GM12878 (cell line): ENCODE results near the gene ATF7IP. TPM values are rescaled to one million over a fixed set of nuclear protein-coding genes. Genes with fewer than 3 reads are reported as not detected.

Experiments
- ATAC-seq: fragments of 200-7000 bp; cut with Tn5 transposase; 3 replicates; pipeline ENCODE4 v1.9.1; 2020; ENCODE audit warnings: mild to moderate bottlenecking, moderate library complexity
- BruUV-seq: library from RNA; stranded (reverse); fragments of 400-500 nt; replicated peaks from 2 replicates; lab custom pipeline; 2021; lab: Mats Ljungman, UMichigan
- CTCF ChIA-PET: fragments of 300-600 bp; sonication (Branson Sonifier 250); formaldehyde crosslinking; extraction: SDS; loops from one replicate; lab custom pipeline; 2021; ENCODE audit warnings: inconsistent platforms; lab: Yijun Ruan, JAX
- POLR2A ChIA-PET: fragments of 350-600 bp; formaldehyde crosslinking; extraction: SDS; loops from one replicate; lab custom pipeline; 2021; ENCODE audit warnings: inconsistent platforms; lab: Charles Lee
- RAD21 ChIA-PET: fragments of 300-600 bp; sonication (Branson Sonifier 250); formaldehyde crosslinking; loops from one replicate; lab custom pipeline; 2023; ENCODE audit warnings: antibody characterized with exemption; ENCODE audit not compliant: unreplicated experiment; lab: Charles Lee
- SMC1A ChIA-PET: fragments of 300-600 bp; sonication (Branson Sonifier 250); formaldehyde crosslinking; loops from one replicate; lab custom pipeline; 2023; ENCODE audit not compliant: unreplicated experiment, uncharacterized antibody; lab: Charles Lee
- DNase-seq: peaks from one replicate; pipeline ENCODE4 v3.0.0-alpha.2; 2011; ENCODE audit warnings: low read depth, low spot score
- FAIRE-seq: peaks from 3 replicates; lab custom pipeline; 2011; peaks lifted over from hg19 to GRCh38; lab: Jason Lieb, UNC
- H2AFZ ChIP-seq: 2 replicates; pipeline ENCODE4 v1.6.0; 2011; ENCODE audit warnings: low read depth, low read length, control low read depth; ENCODE audit not compliant: control insufficient read depth
- H3K27ac ChIP-seq: 2 replicates; pipeline ENCODE4 v1.5.1; 2011; ENCODE audit warnings: control low read depth; ENCODE audit not compliant: control insufficient read depth, insufficient read depth
- H3K27me3 ChIP-seq, 2 experiments: replicated peaks in 1 of 2; 2 replicates each; pipeline versions ENCODE4 v1.6.0 to v1.6.1; 2011; ENCODE audit warnings: low read length in 1 of 2; ENCODE audit not compliant: control insufficient read depth in 2 of 2, insufficient read depth in 2 of 2
- H3K36me3 ChIP-seq, 2 experiments: 2 replicates each; pipeline ENCODE4 v1.5.1; 2011; ENCODE audit warnings: low read length in 1 of 2; ENCODE audit not compliant: control insufficient read depth in 2 of 2, insufficient read depth in 2 of 2
- H3K4me1 ChIP-seq: 2 replicates; pipeline ENCODE4 v1.6.1; 2011; ENCODE audit warnings: mild to moderate bottlenecking, low read length, moderate library complexity, mixed read lengths; ENCODE audit not compliant: control insufficient read depth, insufficient read depth
- H3K4me2 ChIP-seq: 2 replicates; pipeline ENCODE4 v1.6.0; 2011; ENCODE audit warnings: control low read depth; ENCODE audit not compliant: control insufficient read depth, insufficient read depth
- H3K4me3 ChIP-seq: fragments of 200-600 bp; sonication (generic); 2 replicates; pipeline ENCODE4 v1.5.1; 2016
- H3K79me2 ChIP-seq: 2 replicates; pipeline ENCODE4 v1.6.0; 2011; ENCODE audit warnings: low read length; ENCODE audit not compliant: control insufficient read depth, insufficient read depth
- H3K9ac ChIP-seq: 2 replicates; pipeline ENCODE4 v1.8.0; 2011; ENCODE audit warnings: low read length, control low read depth, mixed read lengths; ENCODE audit not compliant: control insufficient read depth, insufficient read depth
- H3K9me3 ChIP-seq: replicated peaks from 3 replicates; pipeline ENCODE4 v1.5.1; 2011; ENCODE audit warnings: mild to moderate bottlenecking, low read length; ENCODE audit not compliant: control insufficient read depth, insufficient read depth
- H4K20me1 ChIP-seq: 2 replicates; pipeline ENCODE4 v1.6.0; 2011; ENCODE audit not compliant: control insufficient read depth, insufficient read depth
- BHLHE40 ChIP-seq, 2 experiments: fragments of 450-650 bp in 1 of 2; IDR thresholded peaks; 2 replicates each; pipeline ENCODE4 v1.6.1; 2011 to 2017; ENCODE audit warnings: low read depth in 2 of 2, borderline replicate concordance in 1 of 2, improper control_type of control experiment in 1 of 2, low read length in 1 of 2, mild to moderate bottlenecking in 1 of 2
- CHD2 ChIP-seq: IDR thresholded peaks from 2 replicates; pipeline ENCODE4 v1.6.1; 2011; ENCODE audit warnings: low read depth, low read length, improper control_type of control experiment, borderline replicate concordance
- CREB1 ChIP-seq: IDR thresholded peaks from 2 replicates; pipeline ENCODE4 v1.6.1; 2012; ENCODE audit warnings: low read depth, mild to moderate bottlenecking, inconsistent platforms
- DPF2 ChIP-seq: fragments of 450-650 bp; IDR thresholded peaks from 2 replicates; pipeline ENCODE4 v1.6.1; 2017; ENCODE audit warnings: mild to moderate bottlenecking
- ETV6 ChIP-seq, 2 experiments: fragments of 450-650 bp in 1 of 2; IDR thresholded peaks in 1 of 2; conservative IDR thresholded peaks in 1 of 2; 2 replicates each; pipeline ENCODE4 v1.6.1; 2014; ENCODE audit warnings: antibody characterized with exemption in 1 of 2, borderline replicate concordance in 1 of 2, low read depth in 1 of 2, mild to moderate bottlenecking in 1 of 2, moderate library complexity in 1 of 2
- IKZF1 ChIP-seq: fragments of 450-650 bp; conservative IDR thresholded peaks from 2 replicates; pipeline ENCODE4 v1.6.1; 2017; ENCODE audit warnings: antibody characterized with exemption, mild to moderate bottlenecking
- JUNB ChIP-seq: IDR thresholded peaks from 2 replicates; pipeline ENCODE4 v1.6.1; 2016; ENCODE audit warnings: antibody characterized with exemption, mild to moderate bottlenecking
- MXI1 ChIP-seq: fragments of 150-350 bp; IDR thresholded peaks from 2 replicates; pipeline ENCODE4 v1.6.1; 2011; ENCODE audit warnings: low read depth, mild to moderate bottlenecking, inconsistent platforms, low read length, improper control_type of control experiment
- NFXL1 ChIP-seq: fragments of 450-650 bp; IDR thresholded peaks from 2 replicates; pipeline ENCODE4 v1.6.1; 2017; ENCODE audit warnings: antibody characterized with exemption, mild to moderate bottlenecking, borderline replicate concordance
- NFYA ChIP-seq: IDR thresholded peaks from 2 replicates; pipeline ENCODE4 v1.6.1; 2011; ENCODE audit warnings: low read depth, mild to moderate bottlenecking, low read length, improper control_type of control experiment, borderline replicate concordance
- NR2C1 ChIP-seq: fragments of 450-650 bp; IDR thresholded peaks from 2 replicates; pipeline ENCODE4 v1.6.1; 2017; ENCODE audit warnings: antibody characterized with exemption, mild to moderate bottlenecking, moderate library complexity
- PAX5 ChIP-seq: IDR thresholded peaks from 2 replicates; pipeline ENCODE4 v1.6.1; 2011; ENCODE audit warnings: low read depth, low read length, borderline replicate concordance
- SMAD1 ChIP-seq: fragments of 450-650 bp; IDR thresholded peaks from 2 replicates; pipeline ENCODE4 v1.6.1; 2018; ENCODE audit warnings: mild to moderate bottlenecking, low read depth; ENCODE audit not compliant: partially characterized antibody
- SUPT20H ChIP-seq: IDR thresholded peaks from 2 replicates; pipeline ENCODE4 v1.6.1; 2011; ENCODE audit warnings: low read depth, mild to moderate bottlenecking, low read length, moderate library complexity, borderline replicate concordance; ENCODE audit not compliant: control insufficient read depth
- WGBS: methylation state at CpG from one replicate; pipeline ENCODE4 v1.1.6; 2016; ENCODE audit warnings: low lambda C conversion rate; ENCODE audit not compliant: insufficient replicate concordance, insufficient coverage; ENCODE audit errors: missing lambda C conversion rate; 5-methylcytosine and 5-hydroxymethylcytosine counted together
- in situ Hi-C: fragments of 300-500 bp; cut with MboI; formaldehyde crosslinking; loops from 9 replicates; pipeline ENCODE4 v1.14.3; 2018; ENCODE audit warnings: mixed read lengths
- intact Hi-C: fragments of 100-400 bp; cut with micrococcal nuclease; formaldehyde crosslinking; loops from one replicate; pipeline ENCODE4 v1.14.2; 2022; ENCODE audit not compliant: unreplicated experiment
- polyA plus RNA-seq, 11 experiments: library from polyadenylated mRNA; depleted of rRNA in 4 of 11; unstranded in 6 of 11; stranded (reverse) in 5 of 11; fragments of >200 nt; fragmentation: Nextera tagmentation in 4 of 11; fragmentation: Illumina TruSeq in 1 of 11; extraction: Ambion mirVana in 4 of 11; extraction: Trizol in 1 of 11; gene quantifications; 1 replicate in 1 of 11; 2 replicates in 10 of 11; pipeline versions ENCODE4 v1.2.1 to v1.2.3, GENCODE V29; 2011 to 2016; ENCODE audit warnings: inconsistent platforms in 2 of 11, missing spikeins in 2 of 11, low read depth in 1 of 11
- total RNA-seq, 4 experiments: library from RNA; depleted of rRNA in 3 of 4; stranded (reverse); fragments of >200 nt in 3 of 4; fragmentation: Illumina TruSeq in 1 of 4; extraction: Trizol in 1 of 4; gene quantifications; 2 replicates each; pipeline versions ENCODE4 v1.2.1 to v1.2.3, GENCODE V29; 2013 to 2021
- TF ChIP-seq, protein P1 (sequence below): fragments of 450-650 bp; IDR thresholded peaks from 2 replicates; pipeline ENCODE4 v1.6.1; 2017; ENCODE audit warnings: mild to moderate bottlenecking, low read depth, inconsistent platforms; ENCODE audit not compliant: poor library complexity, severe bottlenecking
- TF ChIP-seq, protein P2 (sequence below): IDR thresholded peaks from 2 replicates; pipeline ENCODE4 v1.6.1; 2012; ENCODE audit warnings: low read depth, low read length, improper control_type of control experiment
- TF ChIP-seq, protein P3 (sequence below): IDR thresholded peaks from 2 replicates; pipeline ENCODE4 v1.6.1; 2012; ENCODE audit warnings: low read depth, low read length, improper control_type of control experiment

Gene ATF7IP
- total and polyA plus RNA-seq, 10 of the 15 experiments (the other 5 are each of a cell fraction or from before 2014, with no cell fraction given), result 6.2 to 66.6 (median 29.3) TPM

DNA sequence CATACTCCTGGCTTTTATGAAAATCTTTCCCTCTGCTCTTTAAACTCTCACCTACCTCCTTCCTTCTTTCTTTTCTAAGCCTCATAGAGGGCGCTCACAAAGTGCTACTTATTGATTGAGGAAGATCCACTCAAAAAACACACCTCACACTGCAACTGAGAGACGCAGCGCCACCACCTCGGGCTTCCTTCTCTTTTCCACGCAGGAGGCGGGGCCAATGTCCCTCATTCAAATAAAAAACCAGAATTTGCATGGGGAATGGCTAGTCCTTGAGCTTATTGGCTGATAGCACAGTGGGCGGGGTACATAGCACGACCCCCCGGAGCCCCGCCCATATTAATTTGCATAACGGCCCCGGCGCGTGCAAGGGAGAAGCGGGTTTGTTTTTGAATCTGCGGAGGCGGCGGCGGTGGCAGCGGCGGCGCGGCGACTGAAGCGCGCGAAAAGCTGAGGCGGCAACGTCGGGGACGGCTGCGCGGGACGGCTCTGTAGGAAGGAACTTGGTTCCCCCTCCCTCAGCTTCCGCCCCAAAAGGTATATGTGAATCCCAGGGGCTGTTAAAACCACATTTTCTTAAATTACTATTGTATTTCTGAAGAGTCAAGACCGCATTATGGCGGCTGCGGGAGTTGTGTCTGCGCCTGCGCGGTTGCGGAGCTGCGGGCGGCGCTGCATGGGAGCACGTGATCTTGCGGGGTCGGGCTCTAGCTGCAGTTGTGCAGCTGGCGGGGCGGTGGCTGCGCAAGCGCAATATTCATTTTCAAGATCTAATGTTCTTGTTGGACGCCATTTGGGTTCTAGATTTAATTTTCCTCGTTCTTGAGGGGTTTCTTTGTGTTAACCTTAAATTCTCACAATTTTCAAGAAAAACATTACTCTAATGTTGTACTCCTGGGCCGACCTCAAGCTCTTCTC is at the start of gene ATF7IP (continued):
- TF ChIP-seq SMAD1 (peak; percentile 32), DPF2 (peak; percentile 77)

DNA sequence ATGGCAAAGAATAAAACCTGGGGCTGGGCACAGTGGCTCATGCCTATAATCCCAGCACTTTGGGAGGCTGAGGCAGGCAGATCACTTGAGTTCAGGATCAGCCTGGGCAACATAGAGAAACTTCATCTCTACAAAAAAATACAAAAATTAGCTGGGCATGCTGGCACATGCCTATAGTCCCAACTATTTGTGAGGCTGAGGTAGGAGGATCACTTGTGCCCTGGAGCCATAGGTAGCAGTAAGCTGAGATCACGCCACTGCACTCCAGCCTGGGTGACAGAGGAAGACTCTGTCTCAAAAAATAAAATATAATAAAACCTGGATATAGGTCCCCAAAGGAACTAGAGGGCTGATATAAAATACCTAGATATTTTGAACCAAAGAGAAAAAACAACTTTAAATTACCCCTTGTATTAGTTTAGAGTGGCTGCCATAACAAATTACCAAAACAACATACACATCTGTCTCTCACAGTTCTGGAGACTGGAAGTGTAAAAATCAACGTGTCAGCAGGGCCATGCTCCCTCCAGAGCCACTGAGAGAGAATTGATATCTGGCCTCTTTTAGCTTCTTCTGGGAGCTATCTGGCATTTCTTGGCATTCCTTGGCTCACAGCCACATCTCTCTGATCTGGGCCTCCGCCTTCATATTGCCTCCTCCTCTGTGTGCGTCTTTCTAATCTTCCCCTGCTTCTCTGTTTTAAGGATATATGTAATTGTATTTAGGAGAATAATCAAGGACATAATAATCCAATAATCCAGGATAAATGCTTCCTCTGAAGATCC is 47.9 kb upstream of the ATF7IP start:
- ChIA-PET CTCF (no interaction called here), SMC1A (interaction anchor here (0.9 to 1.5 kb wide), 2 partner anchors 30 to 65 kb away, joined by 3 read pairs; no protein-coding TSS in a partner anchor), POLR2A (no interaction called here), RAD21 (no interaction called here)
- no peaks in the 10 kb centered on the region for H3K4me1 ChIP-seq
- intact Hi-C loops, result no loop called here
- H3K9ac ChIP-seq, result no peak overlapping the region
- no peak overlapping the region for H3K27ac ChIP-seq
- no peak for FAIRE-seq
- H2AFZ ChIP-seq, result no peak overlapping the region
- peaks cover 3% of the 10 kb centered on the region; the same call in 2 of the 3 replicates for H3K9me3 ChIP-seq
- ATAC-seq, result no peak
- H3K4me3 ChIP-seq, result no peak overlapping the region
- 59% methylated on average over 4 of the region's 4 CpGs for WGBS
- H3K27me3 ChIP-seq, result no peaks in the 10 kb centered on the region
- H3K36me3 ChIP-seq, result no peaks in the 10 kb centered on the region
- no peak overlapping the region for H3K4me2 ChIP-seq
- H3K79me2 ChIP-seq, result no peaks in the 10 kb centered on the region
- no peak for DNase-seq
- H4K20me1 ChIP-seq, result no peaks in the 10 kb centered on the region
- no TSS peak for BruUV-seq
- in situ Hi-C loops, result no loop called here
- no peak for TF ChIP-seq SMAD1
- TF ChIP-seq, protein P1, sequence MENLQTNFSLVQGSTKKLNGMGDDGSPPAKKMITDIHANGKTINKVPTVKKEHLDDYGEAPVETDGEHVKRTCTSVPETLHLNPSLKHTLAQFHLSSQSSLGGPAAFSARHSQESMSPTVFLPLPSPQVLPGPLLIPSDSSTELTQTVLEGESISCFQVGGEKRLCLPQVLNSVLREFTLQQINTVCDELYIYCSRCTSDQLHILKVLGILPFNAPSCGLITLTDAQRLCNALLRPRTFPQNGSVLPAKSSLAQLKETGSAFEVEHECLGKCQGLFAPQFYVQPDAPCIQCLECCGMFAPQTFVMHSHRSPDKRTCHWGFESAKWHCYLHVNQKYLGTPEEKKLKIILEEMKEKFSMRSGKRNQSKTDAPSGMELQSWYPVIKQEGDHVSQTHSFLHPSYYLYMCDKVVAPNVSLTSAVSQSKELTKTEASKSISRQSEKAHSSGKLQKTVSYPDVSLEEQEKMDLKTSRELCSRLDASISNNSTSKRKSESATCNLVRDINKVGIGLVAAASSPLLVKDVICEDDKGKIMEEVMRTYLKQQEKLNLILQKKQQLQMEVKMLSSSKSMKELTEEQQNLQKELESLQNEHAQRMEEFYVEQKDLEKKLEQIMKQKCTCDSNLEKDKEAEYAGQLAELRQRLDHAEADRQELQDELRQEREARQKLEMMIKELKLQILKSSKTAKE, result no peak
- no peak for TF ChIP-seq PAX5
- no peak for TF ChIP-seq NFYA
- TF ChIP-seq JUNB, result no peak
- no peak for TF ChIP-seq NFXL1
- TF ChIP-seq IKZF1, result no peak
- TF ChIP-seq, protein P2, sequence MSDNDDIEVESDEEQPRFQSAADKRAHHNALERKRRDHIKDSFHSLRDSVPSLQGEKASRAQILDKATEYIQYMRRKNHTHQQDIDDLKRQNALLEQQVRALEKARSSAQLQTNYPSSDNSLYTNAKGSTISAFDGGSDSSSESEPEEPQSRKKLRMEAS, result no peak
- TF ChIP-seq ETV6 (conservative IDR thresholded peaks at IDR 0.05 in 1 of 2, IDR thresholded peaks at IDR 0.05 in 1 of 2; ENCODE audit: borderline replicate concordance in 1 of 2, low read depth in 1 of 2), result no peak
- no peak for TF ChIP-seq NR2C1
- no peak for TF ChIP-seq MXI1
- TF ChIP-seq SUPT20H, result no peak
- TF ChIP-seq CREB1, result no peak
- TF ChIP-seq, protein P3, sequence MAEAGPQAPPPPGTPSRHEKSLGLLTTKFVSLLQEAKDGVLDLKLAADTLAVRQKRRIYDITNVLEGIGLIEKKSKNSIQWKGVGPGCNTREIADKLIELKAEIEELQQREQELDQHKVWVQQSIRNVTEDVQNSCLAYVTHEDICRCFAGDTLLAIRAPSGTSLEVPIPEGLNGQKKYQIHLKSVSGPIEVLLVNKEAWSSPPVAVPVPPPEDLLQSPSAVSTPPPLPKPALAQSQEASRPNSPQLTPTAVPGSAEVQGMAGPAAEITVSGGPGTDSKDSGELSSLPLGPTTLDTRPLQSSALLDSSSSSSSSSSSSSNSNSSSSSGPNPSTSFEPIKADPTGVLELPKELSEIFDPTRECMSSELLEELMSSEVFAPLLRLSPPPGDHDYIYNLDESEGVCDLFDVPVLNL, result no peak
- TF ChIP-seq BHLHE40 (IDR thresholded peaks at IDR 0.05; ENCODE audit: borderline replicate concordance in 1 of 2, low read depth in 2 of 2, low read length in 1 of 2), result no peak
- TF ChIP-seq CHD2, result no peak
